HEK293 (cell line): Measurements from ENCODE around the gene ADK.

Source experiments
- BCL11A ChIP-seq: fragments of 450-650 bp; formaldehyde crosslinking; IDR thresholded peaks from 2 replicates; pipeline ENCODE4 v1.5.1; 2016; ENCODE audit warnings: low read depth, missing biosample characterization, missing genetic modification characterization
- GLI2 ChIP-seq: fragments of 450-650 bp; formaldehyde crosslinking; IDR thresholded peaks from 2 replicates; pipeline ENCODE4; 2017; ENCODE audit warnings: missing biosample characterization, missing genetic modification characterization, low read depth, borderline replicate concordance
- IKZF3 ChIP-seq: fragments of 450-650 bp; IDR thresholded peaks from 2 replicates; pipeline ENCODE4 v1.5.0; 2018; ENCODE audit warnings: missing biosample characterization, mild to moderate bottlenecking, missing genetic modification characterization, moderate library complexity
- KLF10 ChIP-seq: fragments of 450-650 bp; IDR thresholded peaks from 2 replicates; pipeline ENCODE4 v1.5.1; 2018; ENCODE audit warnings: missing biosample characterization, mild to moderate bottlenecking, missing genetic modification characterization
- KLF8 ChIP-seq: fragments of 450-650 bp; formaldehyde crosslinking; IDR thresholded peaks from 2 replicates; pipeline ENCODE4 v1.5.1; 2016; ENCODE audit warnings: missing biosample characterization, missing genetic modification characterization
- SCRT1 ChIP-seq: fragments of 450-650 bp; formaldehyde crosslinking; IDR thresholded peaks from 2 replicates; pipeline ENCODE4 v1.5.1; 2016; ENCODE audit warnings: missing biosample characterization, missing genetic modification characterization, borderline replicate concordance
- TCF7L2 ChIP-seq: IDR thresholded peaks from 2 replicates; pipeline ENCODE4 v1.6.1; 2011; ENCODE audit warnings: low read depth, mild to moderate bottlenecking, inconsistent platforms, low read length, moderate library complexity, borderline replicate concordance
- TSHZ1 ChIP-seq: fragments of 450-650 bp; formaldehyde crosslinking; IDR thresholded peaks from 2 replicates; pipeline ENCODE4 v1.5.1; 2016; ENCODE audit warnings: missing biosample characterization, missing genetic modification characterization, borderline replicate concordance
- ZBTB7A ChIP-seq: fragments of 450-650 bp; formaldehyde crosslinking; IDR thresholded peaks from 2 replicates; pipeline ENCODE4 v1.5.1; 2016; ENCODE audit warnings: low read depth, missing biosample characterization, missing genetic modification characterization
- ZFP41 ChIP-seq: fragments of 450-650 bp; formaldehyde crosslinking; IDR thresholded peaks from 2 replicates; pipeline ENCODE4 v1.5.1; 2016; ENCODE audit warnings: missing biosample characterization, missing genetic modification characterization, borderline replicate concordance
- ZNF138 ChIP-seq: fragments of 450-650 bp; formaldehyde crosslinking; IDR thresholded peaks from 2 replicates; pipeline ENCODE4 v1.5.1; 2016; ENCODE audit warnings: missing biosample characterization, missing genetic modification characterization, borderline replicate concordance
- ZNF148 ChIP-seq: fragments of 450-650 bp; formaldehyde crosslinking; IDR thresholded peaks from 2 replicates; pipeline ENCODE4 v1.5.0; 2017; ENCODE audit warnings: missing biosample characterization, missing genetic modification characterization, borderline replicate concordance
- ZNF16 ChIP-seq: fragments of 450-650 bp; formaldehyde crosslinking; IDR thresholded peaks from 2 replicates; pipeline ENCODE4 v1.5.1; 2016; ENCODE audit warnings: low read depth, missing biosample characterization, missing genetic modification characterization
- ZNF175 ChIP-seq: fragments of 450-650 bp; formaldehyde crosslinking; IDR thresholded peaks from 2 replicates; pipeline ENCODE4 v1.5.1; 2016; ENCODE audit warnings: missing biosample characterization, missing genetic modification characterization
- ZNF202 ChIP-seq: fragments of 450-650 bp; formaldehyde crosslinking; IDR thresholded peaks from 2 replicates; pipeline ENCODE4 v1.5.1; 2016; ENCODE audit warnings: missing biosample characterization, missing genetic modification characterization, borderline replicate concordance
- ZNF292 ChIP-seq: fragments of 450-650 bp; formaldehyde crosslinking; IDR thresholded peaks from 2 replicates; pipeline ENCODE4 v1.5.1; 2016; ENCODE audit warnings: low read depth, missing biosample characterization, missing genetic modification characterization, borderline replicate concordance
- ZNF311 ChIP-seq: fragments of 450-650 bp; formaldehyde crosslinking; IDR thresholded peaks from 2 replicates; pipeline ENCODE4 v1.5.1; 2017; ENCODE audit warnings: missing biosample characterization, missing genetic modification characterization, borderline replicate concordance
- ZNF366 ChIP-seq: fragments of 450-650 bp; formaldehyde crosslinking; conservative IDR thresholded peaks from 2 replicates; pipeline ENCODE4 v1.5.1; 2016; ENCODE audit warnings: missing biosample characterization, missing genetic modification characterization
- ZNF529 ChIP-seq: fragments of 450-650 bp; formaldehyde crosslinking; IDR thresholded peaks from 2 replicates; pipeline ENCODE4 v1.5.1; 2017; ENCODE audit warnings: missing genetic modification characterization, missing biosample characterization; ENCODE audit not compliant: insufficient replicate concordance
- ZNF549 ChIP-seq: fragments of 450-650 bp; IDR thresholded peaks from 2 replicates; pipeline ENCODE4 v1.5.1; 2018; ENCODE audit warnings: missing biosample characterization, missing genetic modification characterization, mild to moderate bottlenecking, inconsistent platforms, moderate library complexity
- ZNF558 ChIP-seq: fragments of 450-650 bp; formaldehyde crosslinking; IDR thresholded peaks from 2 replicates; pipeline ENCODE4 v1.5.1; 2016; ENCODE audit warnings: missing biosample characterization, missing genetic modification characterization
- ZNF571 ChIP-seq: fragments of 450-650 bp; formaldehyde crosslinking; IDR thresholded peaks from 2 replicates; pipeline ENCODE4 v1.5.0; 2017; ENCODE audit warnings: missing biosample characterization, missing genetic modification characterization
- ZNF704 ChIP-seq: fragments of 450-650 bp; formaldehyde crosslinking; IDR thresholded peaks from 2 replicates; pipeline ENCODE4 v1.5.1; 2016; ENCODE audit warnings: missing biosample characterization, missing genetic modification characterization
- ZNF768 ChIP-seq: fragments of 450-650 bp; formaldehyde crosslinking; IDR thresholded peaks from 2 replicates; pipeline ENCODE4 v1.5.1; 2018; ENCODE audit warnings: missing biosample characterization, mild to moderate bottlenecking, missing genetic modification characterization
- ZNF776 ChIP-seq: fragments of 450-650 bp; formaldehyde crosslinking; IDR thresholded peaks from 2 replicates; pipeline ENCODE4 v1.5.0; 2017; ENCODE audit warnings: missing biosample characterization, missing genetic modification characterization, borderline replicate concordance
- ZXDB ChIP-seq: fragments of 450-650 bp; formaldehyde crosslinking; IDR thresholded peaks from 2 replicates; pipeline ENCODE4 v1.5.1; 2016; ENCODE audit warnings: missing biosample characterization, missing genetic modification characterization
- TF ChIP-seq, protein P1 (sequence below): fragments of 450-650 bp; formaldehyde crosslinking; IDR thresholded peaks from 2 replicates; pipeline ENCODE4 v1.5.1; 2016; ENCODE audit warnings: missing biosample characterization, missing genetic modification characterization

Gene ADK

GRCh38 chr10:74585231-74586087 lies 434.4 kb downstream of the ADK start (continued):
- TF ChIP-seq ZNF366 (tag by site-specific recombination), result no peak; the same call in none of the 2 replicates
- TF ChIP-seq ZNF704 (tag by site-specific recombination), result no peak
- TF ChIP-seq KLF10 (tag by site-specific recombination), result peak; percentile 83
- no peak for TF ChIP-seq ZNF292 (tag by site-specific recombination)
- TF ChIP-seq ZNF549 (tag by site-specific recombination), result no peak
- TF ChIP-seq ZNF776 (tag by site-specific recombination), result no peak
- no peak for TF ChIP-seq ZNF138
- TF ChIP-seq IKZF3, result peak; percentile 73
- TF ChIP-seq ZNF16 (tag by site-specific recombination), result no peak
- no peak; the same call in 1 of the 2 replicates for TF ChIP-seq GLI2 (tag by site-specific recombination)
- no peak for TF ChIP-seq ZNF571 (tag by site-specific recombination)
- TF ChIP-seq TSHZ1 (tag by site-specific recombination), result no peak; the same call in none of the 2 replicates
- no peak for TF ChIP-seq TCF7L2
- TF ChIP-seq ZNF148 (tag by site-specific recombination), result no peak
- TF ChIP-seq ZNF202 (tag by site-specific recombination), result no peak
- peak; percentile 65; the same call in 1 of the 2 replicates for TF ChIP-seq ZXDB
- TF ChIP-seq ZNF175 (tag by site-specific recombination), result no peak
- peak; percentile 70 for TF ChIP-seq KLF8
- TF ChIP-seq ZNF768 (tag by site-specific recombination), result no peak
- no peak for TF ChIP-seq ZBTB7A
- TF ChIP-seq, protein P1, sequence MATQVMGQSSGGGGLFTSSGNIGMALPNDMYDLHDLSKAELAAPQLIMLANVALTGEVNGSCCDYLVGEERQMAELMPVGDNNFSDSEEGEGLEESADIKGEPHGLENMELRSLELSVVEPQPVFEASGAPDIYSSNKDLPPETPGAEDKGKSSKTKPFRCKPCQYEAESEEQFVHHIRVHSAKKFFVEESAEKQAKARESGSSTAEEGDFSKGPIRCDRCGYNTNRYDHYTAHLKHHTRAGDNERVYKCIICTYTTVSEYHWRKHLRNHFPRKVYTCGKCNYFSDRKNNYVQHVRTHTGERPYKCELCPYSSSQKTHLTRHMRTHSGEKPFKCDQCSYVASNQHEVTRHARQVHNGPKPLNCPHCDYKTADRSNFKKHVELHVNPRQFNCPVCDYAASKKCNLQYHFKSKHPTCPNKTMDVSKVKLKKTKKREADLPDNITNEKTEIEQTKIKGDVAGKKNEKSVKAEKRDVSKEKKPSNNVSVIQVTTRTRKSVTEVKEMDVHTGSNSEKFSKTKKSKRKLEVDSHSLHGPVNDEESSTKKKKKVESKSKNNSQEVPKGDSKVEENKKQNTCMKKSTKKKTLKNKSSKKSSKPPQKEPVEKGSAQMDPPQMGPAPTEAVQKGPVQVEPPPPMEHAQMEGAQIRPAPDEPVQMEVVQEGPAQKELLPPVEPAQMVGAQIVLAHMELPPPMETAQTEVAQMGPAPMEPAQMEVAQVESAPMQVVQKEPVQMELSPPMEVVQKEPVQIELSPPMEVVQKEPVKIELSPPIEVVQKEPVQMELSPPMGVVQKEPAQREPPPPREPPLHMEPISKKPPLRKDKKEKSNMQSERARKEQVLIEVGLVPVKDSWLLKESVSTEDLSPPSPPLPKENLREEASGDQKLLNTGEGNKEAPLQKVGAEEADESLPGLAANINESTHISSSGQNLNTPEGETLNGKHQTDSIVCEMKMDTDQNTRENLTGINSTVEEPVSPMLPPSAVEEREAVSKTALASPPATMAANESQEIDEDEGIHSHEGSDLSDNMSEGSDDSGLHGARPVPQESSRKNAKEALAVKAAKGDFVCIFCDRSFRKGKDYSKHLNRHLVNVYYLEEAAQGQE (tag by site-specific recombination), result no peak
- peak; percentile 68 for TF ChIP-seq SCRT1
- TF ChIP-seq ZNF529, result no peak
- TF ChIP-seq ZFP41 (tag by site-specific recombination), result no peak
- TF ChIP-seq ZNF558 (tag by site-specific recombination), result no peak
- TF ChIP-seq BCL11A (tag by site-specific recombination), result peak; percentile 82
- no peak for TF ChIP-seq ZNF311 (tag by site-specific recombination)
